OCI-LY1 (cell line): ENCODE measurements around the gene BABAM2.

Source experiments
- EZH2 ChIP-seq: fragments of 200-600 bp; sonication (generic), shearing (Covaris generic); IDR thresholded peaks from 2 replicates; pipeline ENCODE4 v1.8.0; 2017; ENCODE audit warnings: borderline replicate concordance, mixed run types, mild to moderate bottlenecking, antibody characterized with exemption, low read length, moderate library complexity, mixed read lengths
- TF ChIP-seq, protein P1 (sequence below): fragments of 200-600 bp; sonication (generic), shearing (Covaris generic); IDR thresholded peaks from 2 replicates; pipeline ENCODE4 v1.5.1; 2017; ENCODE audit warnings: mild to moderate bottlenecking, antibody characterized with exemption, low read length, moderate library complexity, mixed read lengths

DNA sequence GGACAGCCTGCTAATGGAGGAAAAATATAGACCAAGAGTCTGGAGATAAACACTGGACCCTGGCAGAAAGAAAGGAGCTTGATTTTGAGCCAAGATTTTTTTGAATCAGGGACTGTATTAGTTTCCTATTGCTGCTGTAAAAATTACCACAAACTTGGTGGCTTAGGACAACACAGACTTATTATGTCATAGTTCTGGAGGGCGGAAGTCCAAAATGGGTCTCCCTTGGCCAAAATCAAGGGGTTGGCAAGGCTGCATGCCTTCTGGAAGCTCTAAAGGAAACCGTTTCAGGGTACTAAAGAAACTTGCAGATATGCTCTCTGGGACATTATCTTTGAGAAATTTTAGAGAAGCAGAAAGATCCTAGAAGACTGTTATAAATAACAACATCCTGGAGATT lies 140.1 kb downstream of the BABAM2 start:
- TF ChIP-seq, protein P1, sequence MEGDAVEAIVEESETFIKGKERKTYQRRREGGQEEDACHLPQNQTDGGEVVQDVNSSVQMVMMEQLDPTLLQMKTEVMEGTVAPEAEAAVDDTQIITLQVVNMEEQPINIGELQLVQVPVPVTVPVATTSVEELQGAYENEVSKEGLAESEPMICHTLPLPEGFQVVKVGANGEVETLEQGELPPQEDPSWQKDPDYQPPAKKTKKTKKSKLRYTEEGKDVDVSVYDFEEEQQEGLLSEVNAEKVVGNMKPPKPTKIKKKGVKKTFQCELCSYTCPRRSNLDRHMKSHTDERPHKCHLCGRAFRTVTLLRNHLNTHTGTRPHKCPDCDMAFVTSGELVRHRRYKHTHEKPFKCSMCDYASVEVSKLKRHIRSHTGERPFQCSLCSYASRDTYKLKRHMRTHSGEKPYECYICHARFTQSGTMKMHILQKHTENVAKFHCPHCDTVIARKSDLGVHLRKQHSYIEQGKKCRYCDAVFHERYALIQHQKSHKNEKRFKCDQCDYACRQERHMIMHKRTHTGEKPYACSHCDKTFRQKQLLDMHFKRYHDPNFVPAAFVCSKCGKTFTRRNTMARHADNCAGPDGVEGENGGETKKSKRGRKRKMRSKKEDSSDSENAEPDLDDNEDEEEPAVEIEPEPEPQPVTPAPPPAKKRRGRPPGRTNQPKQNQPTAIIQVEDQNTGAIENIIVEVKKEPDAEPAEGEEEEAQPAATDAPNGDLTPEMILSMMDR: no peak
- no peak for TF ChIP-seq EZH2
